LoVo (cell line): ENCODE results near the gene MYL6B.
"Not testable (repeated sequence)": the region's sequence is repeated elsewhere in the genome, so short reads cannot be mapped to it uniquely, and the experiment has no call there.

Source experiments
- DNase-seq: peaks from one replicate; pipeline ENCODE4 v3.0.0-alpha.2; 2016; ENCODE audit warnings: low spot score

MYL6B gene

GRCh38 chr12:56152132-56152755 is at the start of gene MYL6B:
Gene MYL6B, plus strand, starts transcription at chr12:56152587. Its CDS starts 1,332 bp downstream, at chr12:56153919.
- DNase-seq, result peak; percentile 98

- DNase-seq, result no peak
Observed at GRCh38 chr12:56102683-56103065, 49.7 kb upstream of the MYL6B start.

GRCh38 chr12:56103066-56103711 is 49.2 kb upstream of the MYL6B start:
- no peak for DNase-seq

- no peak for DNase-seq
Observed at GRCh38 chr12:56103823-56104108, 48.6 kb upstream of the MYL6B start.

- DNase-seq, result peak; percentile 100
Observed at GRCh38 chr12:56104109-56104814, 48.1 kb upstream of the MYL6B start, which contains the start of gene PA2G4. Gene PA2G4, plus strand, starts transcription at chr12:56104559. Its CDS starts 179 bp downstream, at chr12:56104738.

- no peak for DNase-seq
Observed at GRCh38 chr12:56104815-56105608, 47.4 kb upstream of the MYL6B start.

- no peak for DNase-seq
Observed at GRCh38 chr12:56105609-56105902, 46.8 kb upstream of the MYL6B start.

- DNase-seq, result no peak
Observed at GRCh38 chr12:56107242-56107641, 45.1 kb upstream of the MYL6B start.

- no peak for DNase-seq
Observed at GRCh38 chr12:56110571-56110970, 41.8 kb upstream of the MYL6B start.

- no peak for DNase-seq
Observed at GRCh38 chr12:56114084-56114483, 38.3 kb upstream of the MYL6B start.

GRCh38 chr12:56115329-56115728 is 37.1 kb upstream of the MYL6B start:
- DNase-seq, result peak; percentile 49

- peak; percentile 97 for DNase-seq
Observed at GRCh38 chr12:56116267-56117081, 35.9 kb upstream of the MYL6B start, which contains the start of gene RPL41. Gene RPL41, plus strand, starts transcription at chr12:56116633.

GRCh38 chr12:56117082-56117706 is 35.2 kb upstream of the MYL6B start:
- not testable (repeated sequence) for DNase-seq

- peak; percentile 100 for DNase-seq
Observed at GRCh38 chr12:56117778-56118687, 34.4 kb upstream of the MYL6B start, which contains the start of gene ZC3H10. Gene ZC3H10, plus strand, starts transcription at chr12:56118266. Its CDS starts 2,297 bp downstream, at chr12:56120563.

- DNase-seq, result no peak
Observed at GRCh38 chr12:56118688-56119357, 33.6 kb upstream of the MYL6B start.

- peak; percentile 90 for DNase-seq
Observed at GRCh38 chr12:56119361-56119796, 33.0 kb upstream of the MYL6B start.

- no peak for DNase-seq
Observed at GRCh38 chr12:56120158-56120846, 32.1 kb upstream of the MYL6B start.

- DNase-seq, result no peak
Observed at GRCh38 chr12:56121204-56121870, 31.1 kb upstream of the MYL6B start.
